SK-N-SH (cell line): ENCODE measurements around the gene PLEKHA6. TPM values are rescaled to one million over a fixed set of nuclear protein-coding genes. Genes with fewer than 3 reads are reported as not detected.

Experiments
- CTCF ChIA-PET: fragments of 300-600, 350-600 bp; formaldehyde crosslinking; extraction: SDS; loops from one replicate; lab custom pipeline; 2021; lab: Yijun Ruan, JAX
- POLR2A ChIA-PET: fragments of 350-600 bp; sonication (Branson Sonifier 250); formaldehyde crosslinking; extraction: SDS; loops from one replicate; lab custom pipeline; 2020; ENCODE audit warnings: antibody characterized with exemption, inconsistent platforms; lab: Yijun Ruan, JAX
- DNase-seq: peaks from one replicate; pipeline ENCODE4 v3.0.0; 2012
- H2AFZ ChIP-seq: fragments of 200-600 bp; sonication (generic); 2 replicates; pipeline ENCODE4 v1.8.1; 2016; ENCODE audit warnings: antibody characterized with exemption, mild to moderate bottlenecking, low read depth
- H3F3A ChIP-seq: fragments of 200-600 bp; sonication (generic); replicated peaks from 2 replicates; pipeline ENCODE3; 2016; ENCODE audit warnings: antibody characterized with exemption, mild to moderate bottlenecking; ENCODE audit not compliant: insufficient read depth
- H3K27ac ChIP-seq, 2 experiments: fragments of 200-500 bp in 1 of 2; fragments of 200-600 bp in 1 of 2; sonication (Bioruptor generic) in 1 of 2; sonication (generic), shearing (Covaris generic) in 1 of 2; 2 replicates each; pipeline versions ENCODE4 v1.5.1 to v1.6.1; 2014 to 2016; ENCODE audit warnings: low read depth in 2 of 2, inconsistent platforms in 1 of 2, low read length in 1 of 2, mild to moderate bottlenecking in 1 of 2, mixed read lengths in 1 of 2
- H3K27me3 ChIP-seq: fragments of 200-600 bp; sonication (generic), shearing (Covaris generic); 2 replicates; pipeline ENCODE4 v1.6.1; 2016; ENCODE audit warnings: mixed run types; ENCODE audit not compliant: insufficient read depth
- H3K36me3 ChIP-seq, 2 experiments: fragments of 200-500 bp in 1 of 2; fragments of 200-600 bp in 1 of 2; sonication (Bioruptor generic) in 1 of 2; sonication (generic) in 1 of 2; replicated peaks in 1 of 2; 2 replicates each; pipeline versions ENCODE3 to v1.5.1; 2014 to 2016; ENCODE audit warnings: low read length in 1 of 2, mild to moderate bottlenecking in 1 of 2; ENCODE audit not compliant: insufficient read depth in 2 of 2, control insufficient read depth in 1 of 2
- H3K4me1 ChIP-seq, 2 experiments: fragments of 200-500 bp in 1 of 2; fragments of 200-600 bp in 1 of 2; sonication (Bioruptor generic) in 1 of 2; sonication (generic), shearing (Covaris generic) in 1 of 2; 2 replicates each; pipeline versions ENCODE4 v1.5.1 to v1.6.1; 2014 to 2016; ENCODE audit warnings: low read depth in 1 of 2, low read length in 1 of 2, mixed run types in 1 of 2; ENCODE audit not compliant: insufficient read depth in 2 of 2, control insufficient read depth in 1 of 2
- H3K4me2 ChIP-seq: fragments of 200-600 bp; sonication (generic), shearing (Covaris generic); 2 replicates; pipeline ENCODE4 v1.6.1; 2017; ENCODE audit warnings: mixed run types
- H3K4me3 ChIP-seq, 2 experiments: fragments of 200-500 bp in 1 of 2; fragments of 200-600 bp in 1 of 2; sonication (Bioruptor generic) in 1 of 2; sonication (generic), shearing (Covaris generic) in 1 of 2; 2 replicates each; pipeline versions ENCODE4 v1.5.1 to v1.8.1; 2014 to 2016; ENCODE audit warnings: low read depth in 2 of 2, inconsistent platforms in 1 of 2, low read length in 1 of 2, mild to moderate bottlenecking in 1 of 2, mixed read lengths in 1 of 2, moderate library complexity in 1 of 2
- H3K79me2 ChIP-seq: fragments of 200-600 bp; sonication (generic); 2 replicates; pipeline ENCODE4 v1.8.1; 2017; ENCODE audit warnings: mild to moderate bottlenecking; ENCODE audit not compliant: insufficient read depth
- H3K9ac ChIP-seq: fragments of 200-600 bp; sonication (generic); 2 replicates; pipeline ENCODE4 v1.6.1; 2017; ENCODE audit warnings: mixed run types
- H3K9me2 ChIP-seq: fragments of 200-600 bp; sonication (generic); 2 replicates; pipeline ENCODE4 v1.6.1; 2017; ENCODE audit warnings: mixed run types
- H3K9me3 ChIP-seq: fragments of 200-600 bp; sonication (generic); 2 replicates; pipeline ENCODE4 v1.6.1; 2017; ENCODE audit warnings: mixed run types, mild to moderate bottlenecking, moderate library complexity
- H4K20me1 ChIP-seq: fragments of 200-600 bp; sonication (generic); 2 replicates; pipeline ENCODE4 v1.6.1; 2017; ENCODE audit warnings: mild to moderate bottlenecking, mixed run types; ENCODE audit not compliant: insufficient read depth
- FOXM1 ChIP-seq: IDR thresholded peaks from 2 replicates; pipeline ENCODE4 v1.4.0; 2012; ENCODE audit warnings: low read depth, mild to moderate bottlenecking
- GABPA ChIP-seq: IDR thresholded peaks from 2 replicates; pipeline ENCODE4 v1.4.0; 2012; ENCODE audit warnings: low read depth, mild to moderate bottlenecking
- GATA2 ChIP-seq: sonication (generic); formaldehyde crosslinking; IDR thresholded peaks from 2 replicates; pipeline ENCODE4 v1.5.0; 2020; ENCODE audit warnings: mild to moderate bottlenecking, missing genetic modification reagents
- NFIC ChIP-seq: IDR thresholded peaks from 2 replicates; pipeline ENCODE4 v1.4.0; 2012; ENCODE audit warnings: borderline replicate concordance
- PBX3 ChIP-seq: IDR thresholded peaks from 2 replicates; pipeline ENCODE4; 2012
- RAD21 ChIP-seq: IDR thresholded peaks from 2 replicates; pipeline ENCODE4 v1.6.1; 2012; ENCODE audit warnings: mild to moderate bottlenecking, low read length
- RCOR1 ChIP-seq: fragments of 150-350 bp; IDR thresholded peaks from 2 replicates; pipeline ENCODE4 v1.6.1; 2017; ENCODE audit warnings: antibody characterized with exemption, low read length
- RXRA ChIP-seq: IDR thresholded peaks from 2 replicates; pipeline ENCODE4 v1.4.0; 2012; ENCODE audit warnings: low read depth, mild to moderate bottlenecking, borderline replicate concordance
- SIN3A ChIP-seq: IDR thresholded peaks from 2 replicates; pipeline ENCODE4 v1.6.1; 2012; ENCODE audit warnings: low read depth, mild to moderate bottlenecking, low read length, moderate library complexity, borderline replicate concordance
- TCF12 ChIP-seq: IDR thresholded peaks from 2 replicates; pipeline ENCODE4 v1.4.0; 2012
- USF2 ChIP-seq: fragments of 150-350 bp; IDR thresholded peaks from 2 replicates; pipeline ENCODE4 v1.6.1; 2017; ENCODE audit warnings: antibody characterized with exemption, low read length, low read depth, borderline replicate concordance
- ZBTB33 ChIP-seq: IDR thresholded peaks from 2 replicates; pipeline ENCODE4 v1.4.0; 2012; ENCODE audit warnings: low read depth, borderline replicate concordance
- WGBS: methylation state at CpG from one replicate; pipeline ENCODE4 v1.1.6; 2017; ENCODE audit warnings: low lambda C conversion rate; 5-methylcytosine and 5-hydroxymethylcytosine counted together
- polyA plus RNA-seq, 3 experiments: library from polyadenylated mRNA; depleted of rRNA; stranded (reverse); fragments of >200 nt; gene quantifications; 2 replicates each; pipeline ENCODE4 v1.2.3, GENCODE V29; 2012

PLEKHA6 gene
- polyA plus RNA-seq, 1 of the 3 experiments (the other 2 are of a cell fraction): 1.2 TPM

DNA sequence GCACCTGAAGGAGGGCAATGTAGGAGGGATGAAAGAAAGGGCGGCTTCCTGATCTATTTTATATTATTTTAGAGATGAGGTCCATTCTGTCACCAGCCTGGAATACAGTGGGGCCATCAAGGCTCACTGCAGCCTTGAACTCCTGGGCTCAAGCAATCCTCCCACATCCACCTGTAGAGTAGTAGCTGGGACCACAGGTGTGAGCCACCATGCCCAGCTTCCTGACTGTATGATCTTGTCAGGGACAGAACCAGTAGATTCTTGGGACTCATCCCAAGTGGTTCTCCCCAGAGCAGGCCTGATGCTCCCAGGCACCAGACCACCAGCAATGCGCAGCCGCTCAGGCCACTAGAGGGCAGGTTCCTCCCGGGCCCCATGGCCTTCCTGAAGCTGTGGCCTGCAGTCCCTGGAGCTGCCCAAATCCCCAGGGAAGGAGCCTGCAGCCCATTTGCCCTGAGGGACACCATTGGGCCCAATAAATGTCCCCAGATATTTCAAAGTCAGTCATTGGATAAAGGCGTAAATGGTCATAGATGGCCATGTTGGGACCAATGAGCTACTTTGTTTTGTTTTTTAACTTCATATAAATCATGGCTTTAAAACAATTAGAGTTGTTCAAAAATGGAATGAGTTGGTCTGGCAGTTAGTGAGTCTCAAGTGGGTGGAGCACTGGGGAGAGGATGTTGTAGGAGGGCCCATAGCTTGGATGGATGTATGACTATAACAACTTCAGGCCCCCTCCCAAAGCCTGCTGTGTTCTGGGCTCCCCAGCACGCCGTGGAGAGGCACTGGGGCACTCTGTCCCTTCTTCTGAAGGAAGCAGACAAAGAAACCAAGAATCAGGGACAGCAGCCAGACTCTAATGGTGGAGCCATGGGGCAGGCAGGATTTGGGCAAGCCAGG, 101.3 kb downstream of the PLEKHA6 start (continued):
- TF ChIP-seq ZBTB33: no peak
- TF ChIP-seq RCOR1: no peak
- TF ChIP-seq RAD21: peak; percentile 80
- TF ChIP-seq PBX3: no peak
- no peak for TF ChIP-seq GABPA

GRCh38 chr1:204257446-204257845, 102.3 kb downstream of the PLEKHA6 start:
- peaks cover 0 to 25% of the 10 kb centered on the region in 2 experiments; a peak in 2 of 4 replicates for H3K4me1 ChIP-seq
- H3K27ac ChIP-seq: peak overlapping the region in 1 of 2 experiments; percentile 67; a peak in 1 of 4 replicates
- H3K9me2 ChIP-seq: no peaks in the 10 kb centered on the region
- DNase-seq: peak; percentile 80
- WGBS: 91% methylated on average over 24 of the region's 24 CpGs
- no peak for TF ChIP-seq USF2
- peak; percentile 63 for TF ChIP-seq GATA2 (CRISPR knock-in tag)
- H3K27me3 ChIP-seq: no peaks in the 10 kb centered on the region; the same call in 1 of the 2 replicates
- H3K36me3 ChIP-seq: peaks cover 0 to 12% of the 10 kb centered on the region in 2 experiments
- H2AFZ ChIP-seq: no peak overlapping the region
- H3K9ac ChIP-seq: no peak overlapping the region
- no peaks in the 10 kb centered on the region for H3K9me3 ChIP-seq
- no peak overlapping the region for H3K4me3 ChIP-seq
- CTCF ChIA-PET: interaction anchor here (0.7 to 15.9 kb wide), 27 partner anchors 9 to 141 kb away, joined by 3 to 338 read pairs (median 7); partner anchors contain the start of genes GOLT1A and PLEKHA6
- H3K79me2 ChIP-seq: no peaks in the 10 kb centered on the region
- no peaks in the 10 kb centered on the region for H3F3A ChIP-seq
- H4K20me1 ChIP-seq: no peaks in the 10 kb centered on the region
- POLR2A ChIA-PET: interaction anchor here (1.4 to 3.6 kb wide), 2 partner anchors 42 to 102 kb away, joined by 3 to 29 read pairs; partner anchors contain the start of gene PLEKHA6
- H3K4me2 ChIP-seq: no peak overlapping the region

DNA sequence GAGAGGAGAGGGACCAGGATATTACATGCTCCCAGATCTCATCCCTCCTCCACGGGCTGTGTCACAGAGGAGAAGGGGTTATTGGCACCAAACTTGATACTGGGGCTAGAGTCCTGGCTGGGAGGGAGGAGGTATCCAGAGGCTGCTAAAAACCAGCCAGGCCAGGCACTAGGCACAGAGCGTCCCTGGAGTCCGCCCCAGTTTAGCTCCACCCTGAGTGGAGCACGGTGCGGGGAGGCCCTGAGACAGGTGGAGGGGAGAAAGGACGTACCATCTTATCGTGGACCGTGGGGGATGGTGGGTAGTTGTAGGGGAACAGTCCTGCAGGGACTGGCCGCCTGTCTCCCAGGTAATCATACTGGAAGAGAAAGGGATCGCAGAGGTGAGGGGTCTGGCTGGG, 103.2 kb downstream of the PLEKHA6 start:
- POLR2A ChIA-PET: interaction anchor here (1.4 to 3.6 kb wide), 2 partner anchors 43 to 103 kb away, joined by 3 to 29 read pairs; partner anchors contain the start of gene PLEKHA6
- no peak overlapping the region for H3K4me3 ChIP-seq
- no peaks in the 10 kb centered on the region for H3F3A ChIP-seq
- H3K9me3 ChIP-seq: no peaks in the 10 kb centered on the region
- DNase-seq: no peak
- H2AFZ ChIP-seq: no peak overlapping the region
- 84% methylated on average over 10 of the region's 10 CpGs for WGBS
- H3K9ac ChIP-seq: no peak overlapping the region
- H3K9me2 ChIP-seq: no peaks in the 10 kb centered on the region
- H3K4me2 ChIP-seq: no peak overlapping the region
- H4K20me1 ChIP-seq: no peaks in the 10 kb centered on the region
- H3K27me3 ChIP-seq: no peaks in the 10 kb centered on the region
- peaks cover 0 to 12% of the 10 kb centered on the region in 2 experiments for H3K36me3 ChIP-seq
- CTCF ChIA-PET: interaction anchor here (0.9 to 15.9 kb wide), 8 partner anchors 8 to 129 kb away, joined by 3 to 338 read pairs (median 12); partner anchors contain the start of gene PLEKHA6
- H3K79me2 ChIP-seq: no peaks in the 10 kb centered on the region
- no peak overlapping the region for H3K27ac ChIP-seq
- H3K4me1 ChIP-seq: peaks cover 0 to 20% of the 10 kb centered on the region in 2 experiments; a peak in 2 of 4 replicates
- TF ChIP-seq TCF12 (no peak), NFIC (no peak), RCOR1 (no peak), GATA2 (CRISPR knock-in tag) (no peak), RXRA (no peak), FOXM1 (no peak), SIN3A (no peak)
